Body of pancreas (tissue), 4 donors: ENCODE results near the gene EVL.

ENCODE experiments used
- POLR2A ChIP-seq, 3 donors: fragments of 450-650 bp; IDR thresholded peaks; one replicate each; pipeline ENCODE4 v1.6.1; 2016; ENCODE audit warnings: antibody characterized with exemption in 3 of 3, mild to moderate bottlenecking in 2 of 3
- TF ChIP-seq, protein P1 (sequence below), 7 experiments: fragments of 450-650 bp in 4 of 7; fragments of 200-600 bp in 3 of 7; sonication (generic) in 3 of 7; IDR thresholded peaks; one replicate each; pipeline ENCODE4 v1.5.1; 2016 to 2019; ENCODE audit warnings: antibody characterized with exemption in 7 of 7

DNA sequence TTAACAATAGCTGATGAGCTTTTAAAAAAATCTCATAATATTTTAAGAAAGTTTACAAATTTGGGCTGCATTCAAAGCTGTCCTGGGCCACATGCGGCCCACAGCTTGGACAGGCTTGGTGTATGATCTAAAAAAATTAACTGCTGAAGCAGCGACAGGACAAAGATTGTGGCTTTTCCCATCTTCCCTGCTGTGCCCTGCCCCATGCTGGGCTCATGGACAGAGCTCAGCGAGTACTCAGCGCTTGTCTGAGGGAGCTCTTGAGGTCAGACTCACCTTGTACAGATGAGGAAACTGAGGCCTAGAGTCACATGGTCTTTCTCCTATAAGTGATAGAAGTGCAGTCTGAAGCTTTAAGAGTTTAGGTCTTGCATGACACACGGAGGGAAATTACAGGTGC, 15.0 kb downstream of the EVL start:
- TF ChIP-seq, protein P1, sequence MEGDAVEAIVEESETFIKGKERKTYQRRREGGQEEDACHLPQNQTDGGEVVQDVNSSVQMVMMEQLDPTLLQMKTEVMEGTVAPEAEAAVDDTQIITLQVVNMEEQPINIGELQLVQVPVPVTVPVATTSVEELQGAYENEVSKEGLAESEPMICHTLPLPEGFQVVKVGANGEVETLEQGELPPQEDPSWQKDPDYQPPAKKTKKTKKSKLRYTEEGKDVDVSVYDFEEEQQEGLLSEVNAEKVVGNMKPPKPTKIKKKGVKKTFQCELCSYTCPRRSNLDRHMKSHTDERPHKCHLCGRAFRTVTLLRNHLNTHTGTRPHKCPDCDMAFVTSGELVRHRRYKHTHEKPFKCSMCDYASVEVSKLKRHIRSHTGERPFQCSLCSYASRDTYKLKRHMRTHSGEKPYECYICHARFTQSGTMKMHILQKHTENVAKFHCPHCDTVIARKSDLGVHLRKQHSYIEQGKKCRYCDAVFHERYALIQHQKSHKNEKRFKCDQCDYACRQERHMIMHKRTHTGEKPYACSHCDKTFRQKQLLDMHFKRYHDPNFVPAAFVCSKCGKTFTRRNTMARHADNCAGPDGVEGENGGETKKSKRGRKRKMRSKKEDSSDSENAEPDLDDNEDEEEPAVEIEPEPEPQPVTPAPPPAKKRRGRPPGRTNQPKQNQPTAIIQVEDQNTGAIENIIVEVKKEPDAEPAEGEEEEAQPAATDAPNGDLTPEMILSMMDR (IDR thresholded peaks at IDR 0.05): no peak
- no peak for TF ChIP-seq POLR2A (IDR thresholded peaks at IDR 0.05)
